Fibroblast of skin of left quadriceps (primary cell): Measurements from ENCODE around the gene ATP10D.

Experiments
- DNase-seq, 2 experiments: peaks; one replicate each; pipeline ENCODE4 v3.0.0-alpha.2; 2013; ENCODE audit warnings: low read depth in 2 of 2

Gene ATP10D

GRCh38 chr4:47488706-47489105 is 3.6 kb downstream of the ATP10D start:
- no peak for DNase-seq

- DNase-seq, result no peak
Observed at GRCh38 chr4:47490550-47490949, 5.5 kb downstream of the ATP10D start.

- no peak for DNase-seq
Observed at GRCh38 chr4:47493238-47494123, 8.4 kb downstream of the ATP10D start.

GRCh38 chr4:47494124-47494430 is 9.0 kb downstream of the ATP10D start:
- DNase-seq, result no peak

GRCh38 chr4:47498899-47499298 is 13.8 kb downstream of the ATP10D start:
- no peak for DNase-seq

GRCh38 chr4:47499700-47500099 is 14.6 kb downstream of the ATP10D start:
- no peak for DNase-seq

GRCh38 chr4:47500776-47501175 is 15.7 kb downstream of the ATP10D start:
- no peak for DNase-seq

- DNase-seq, result no peak
Observed at GRCh38 chr4:47505147-47505546, 20.1 kb downstream of the ATP10D start.

GRCh38 chr4:47505666-47506065 is 20.6 kb downstream of the ATP10D start:
- DNase-seq, result peak; percentile 40 to 48

- no peak for DNase-seq
Observed at GRCh38 chr4:47510506-47511143, 25.6 kb downstream of the ATP10D start.

GRCh38 chr4:47513461-47513860 is 28.4 kb downstream of the ATP10D start:
- no peak for DNase-seq

GRCh38 chr4:47519239-47519883 is 34.3 kb downstream of the ATP10D start:
- no peak for DNase-seq

- peak; percentile 92 to 94 for DNase-seq
Observed at GRCh38 chr4:47525154-47525819, 40.2 kb downstream of the ATP10D start.

GRCh38 chr4:47526281-47526680 is 41.2 kb downstream of the ATP10D start:
- DNase-seq, result no peak

GRCh38 chr4:47528646-47529045 is 43.6 kb downstream of the ATP10D start:
- peak; percentile 54 to 66 for DNase-seq

- no peak for DNase-seq
Observed at GRCh38 chr4:47530801-47531200, 45.7 kb downstream of the ATP10D start.

GRCh38 chr4:47531241-47531953 is 46.3 kb downstream of the ATP10D start:
- DNase-seq, result peak; percentile 49 to 50

- DNase-seq, result no peak
Observed at GRCh38 chr4:47531954-47532321, 46.9 kb downstream of the ATP10D start.

- DNase-seq, result no peak
Observed at GRCh38 chr4:47532658-47533057, 47.6 kb downstream of the ATP10D start.

- DNase-seq, result no peak
Observed at GRCh38 chr4:47533689-47534347, 48.7 kb downstream of the ATP10D start.

GRCh38 chr4:47534772-47535171 is 49.7 kb downstream of the ATP10D start:
- DNase-seq, result no peak
